GM13976 (cell line): ENCODE results near the gene FKBP14.

Experiments
- DNase-seq: peaks from one replicate; pipeline ENCODE4 v3.0.0; 2012; ENCODE audit warnings: low spot score
- CTCF ChIP-seq: IDR thresholded peaks from 2 replicates; pipeline ENCODE4 v1.5.1; 2012; ENCODE audit warnings: borderline replicate concordance, mild to moderate bottlenecking; ENCODE audit not compliant: insufficient read depth; ENCODE audit errors: extremely low read depth, missing control alignments, control extremely low read depth
- in situ Hi-C: fragments of 300-500 bp; cut with MboI; formaldehyde crosslinking; loops from one replicate; pipeline ENCODE4 v1.12.0; 2022; ENCODE audit warnings: low sequenced_read_pairs, mixed read lengths, inconsistent platforms; ENCODE audit not compliant: unreplicated experiment

The FKBP14 gene

GRCh38 chr7:29975561-29975960 is 50.9 kb downstream of the FKBP14 start:
- DNase-seq = no peak
- no peak for TF ChIP-seq CTCF
- in situ Hi-C loops = no loop called here

- in situ Hi-C loops = no loop called here
- no peak for DNase-seq
- TF ChIP-seq CTCF = no peak
Observed at GRCh38 chr7:29974286-29974685, 52.2 kb downstream of the FKBP14 start.

GRCh38 chr7:29972315-29972669 is 54.2 kb downstream of the FKBP14 start:
- in situ Hi-C loops = no loop called here
- DNase-seq = no peak
- no peak for TF ChIP-seq CTCF

- no peak for TF ChIP-seq CTCF
- in situ Hi-C loops = no loop called here
Observed at GRCh38 chr7:29971566-29972314, 54.8 kb downstream of the FKBP14 start.

GRCh38 chr7:29970158-29970557 is 56.3 kb downstream of the FKBP14 start:
- no peak for DNase-seq
- in situ Hi-C loops = no loop called here

More at GRCh38 chr7:29971566-29972314, 54.8 kb downstream of the FKBP14 start:
- DNase-seq = no peak

GRCh38 chr7:29969738-29970137 is 56.8 kb downstream of the FKBP14 start:
- no peak for DNase-seq
- no peak for TF ChIP-seq CTCF
- in situ Hi-C loops = no loop called here

More at GRCh38 chr7:29970158-29970557, 56.3 kb downstream of the FKBP14 start:
- no peak for TF ChIP-seq CTCF
